EH (cell line): ENCODE data around the gene GGA1.
A peak's percentile ranks its signal among the peaks of the same experiment; 100 is the strongest.

Experiments used
- DNase-seq: peaks from one replicate; pipeline ENCODE4 v3.0.0-alpha.2; 2015; ENCODE audit warnings: low read depth

The GGA1 gene

DNA sequence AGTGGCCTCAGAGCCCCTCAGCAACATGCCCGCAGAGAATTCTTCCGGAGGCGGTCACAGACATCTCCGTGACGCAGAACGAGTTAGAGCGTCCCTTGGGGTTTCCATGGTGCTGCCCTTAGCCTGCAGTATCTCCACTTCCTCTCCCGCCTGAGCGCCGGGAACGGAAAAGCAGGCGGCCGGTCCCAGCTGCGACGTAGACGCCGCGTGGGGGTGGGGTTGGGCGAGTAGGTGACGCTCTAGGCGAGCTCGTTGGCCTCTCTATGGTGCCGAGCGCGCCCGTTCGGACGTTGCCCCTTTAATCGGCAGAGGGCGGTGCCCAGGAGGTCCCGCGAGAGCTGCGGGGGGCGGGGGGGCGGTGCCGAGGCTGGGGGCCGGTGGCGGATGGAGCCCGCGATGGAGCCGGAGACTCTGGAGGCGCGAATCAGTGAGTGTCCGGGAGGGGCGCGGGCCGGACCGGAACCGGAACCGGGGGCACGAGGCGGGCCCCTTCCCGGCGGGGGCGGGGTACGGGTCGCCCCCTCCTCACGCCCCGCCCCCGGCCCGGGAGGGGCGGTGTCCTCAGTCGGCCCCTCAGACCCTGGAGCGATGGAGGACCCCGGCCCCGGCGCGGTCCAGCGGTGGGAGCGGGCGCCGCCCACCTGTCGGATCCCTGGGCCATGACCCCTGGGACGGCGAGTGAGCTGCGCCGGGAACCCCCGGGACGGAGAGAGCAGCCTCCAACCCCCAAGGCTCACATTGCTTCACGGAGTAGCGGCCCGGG is at the start of gene GGA1:
Gene GGA1, plus strand, starts transcription at position 358 of the 763 bp plus-strand sequence. Its CDS starts 27 bp downstream, at position 385.
- peak; percentile 98 for DNase-seq

DNA sequence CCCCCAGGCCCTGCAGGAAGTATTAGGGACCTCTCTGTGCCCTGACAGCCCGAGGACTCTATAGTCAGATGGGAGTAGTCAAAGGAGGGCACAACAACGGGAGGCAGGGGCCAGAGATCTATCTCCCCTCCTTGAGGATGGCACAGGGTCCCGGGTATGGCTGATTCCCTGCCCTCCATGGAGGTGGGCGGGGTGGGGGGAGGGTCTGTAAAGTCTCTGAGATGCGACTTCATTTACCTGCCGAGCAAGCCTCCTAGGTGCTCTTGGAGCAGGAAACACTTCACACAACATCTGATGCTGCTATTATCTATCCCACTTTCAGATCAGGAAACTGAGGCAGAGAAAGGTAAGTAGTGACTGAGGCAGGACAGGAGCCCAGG is 49.1 kb upstream of the GGA1 start:
- DNase-seq, result no peak

DNA sequence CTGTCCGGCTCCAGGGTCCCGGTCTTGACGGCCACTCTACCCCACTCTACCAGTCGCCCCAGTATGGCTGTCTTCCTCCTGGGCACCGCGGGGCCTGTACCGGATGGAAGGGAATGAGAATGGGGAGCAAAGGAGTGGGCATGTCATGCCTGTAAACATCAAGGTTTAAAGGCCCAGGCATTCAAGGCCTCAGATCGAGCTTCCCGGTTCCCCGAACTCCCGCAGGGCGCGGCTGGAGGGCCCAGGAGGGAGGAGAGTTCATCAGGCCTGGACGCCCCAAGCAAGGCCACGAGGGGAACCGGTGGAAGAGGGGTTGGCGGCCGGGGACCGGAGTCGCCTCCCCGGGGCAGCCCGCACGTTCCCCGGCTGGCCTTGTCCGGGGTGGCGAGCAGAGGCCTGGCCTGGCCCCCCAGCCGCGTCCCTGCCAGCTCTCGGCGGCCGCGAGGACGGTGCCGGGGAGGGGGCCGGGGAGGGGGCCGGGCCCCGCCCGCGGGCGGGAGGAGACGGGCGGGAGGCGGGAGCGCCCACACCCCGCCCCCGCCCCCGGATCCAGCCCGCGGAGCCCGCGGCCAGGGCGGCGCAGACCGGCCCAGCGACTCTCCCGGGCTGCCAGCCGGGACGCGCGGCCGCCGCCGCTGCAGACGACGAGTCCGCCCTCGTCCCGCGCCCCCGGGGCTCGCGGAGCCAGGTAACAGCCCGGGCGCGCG is 48.6 kb upstream of the GGA1 start, which contains the start of gene CDC42EP1:
Gene CDC42EP1, plus strand, starts transcription at position 580 of the 707 bp plus-strand sequence. CDS start 5,870 bp downstream, outside the sequence.
- DNase-seq, result peak; percentile 72

- peak; percentile 86 for DNase-seq
These were observed 47.9 kb upstream of the GGA1 start for GRCh38 chr22:37560608-37561211.

DNA sequence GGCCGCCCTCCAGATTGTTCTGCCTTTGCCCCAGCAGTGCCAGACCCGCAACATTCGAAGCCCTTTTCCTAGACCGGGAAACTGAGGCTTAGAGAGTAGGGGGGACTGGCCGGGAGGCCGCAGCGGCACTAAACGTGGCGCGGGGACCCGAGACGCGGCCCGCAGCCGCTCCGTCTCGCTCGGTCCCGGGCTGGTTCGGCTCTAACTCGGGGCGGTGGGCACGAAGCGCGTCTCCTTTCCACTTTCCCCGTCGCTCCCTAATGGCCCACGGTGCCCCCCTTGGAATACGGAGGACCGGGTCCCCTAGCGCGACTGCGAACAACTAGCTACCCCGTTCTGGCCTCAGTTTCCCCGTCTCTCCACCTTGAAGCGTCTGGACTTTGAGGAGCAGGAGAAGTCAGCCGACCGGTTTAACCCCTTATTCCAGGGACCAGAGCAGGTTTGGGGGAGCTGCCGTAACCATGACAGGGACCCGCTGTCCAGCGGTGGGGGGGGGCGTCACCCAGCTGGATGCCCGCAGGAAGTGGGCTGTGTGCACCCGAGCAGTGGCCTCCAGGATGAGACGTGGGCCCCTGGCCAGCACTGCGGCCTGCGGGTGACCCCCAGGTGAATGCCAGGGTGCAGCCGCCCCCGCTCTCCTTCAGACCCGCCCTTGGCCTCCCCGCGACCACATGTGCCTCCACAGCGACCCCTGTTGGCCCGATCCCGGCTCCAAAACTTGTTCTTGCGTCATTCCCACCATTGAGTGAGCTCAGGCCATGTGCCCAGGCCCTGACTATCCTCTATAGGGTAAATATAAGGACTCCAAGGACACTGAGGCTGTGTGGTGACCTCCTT is 47.2 kb upstream of the GGA1 start:
- DNase-seq, result peak; percentile 86

DNA sequence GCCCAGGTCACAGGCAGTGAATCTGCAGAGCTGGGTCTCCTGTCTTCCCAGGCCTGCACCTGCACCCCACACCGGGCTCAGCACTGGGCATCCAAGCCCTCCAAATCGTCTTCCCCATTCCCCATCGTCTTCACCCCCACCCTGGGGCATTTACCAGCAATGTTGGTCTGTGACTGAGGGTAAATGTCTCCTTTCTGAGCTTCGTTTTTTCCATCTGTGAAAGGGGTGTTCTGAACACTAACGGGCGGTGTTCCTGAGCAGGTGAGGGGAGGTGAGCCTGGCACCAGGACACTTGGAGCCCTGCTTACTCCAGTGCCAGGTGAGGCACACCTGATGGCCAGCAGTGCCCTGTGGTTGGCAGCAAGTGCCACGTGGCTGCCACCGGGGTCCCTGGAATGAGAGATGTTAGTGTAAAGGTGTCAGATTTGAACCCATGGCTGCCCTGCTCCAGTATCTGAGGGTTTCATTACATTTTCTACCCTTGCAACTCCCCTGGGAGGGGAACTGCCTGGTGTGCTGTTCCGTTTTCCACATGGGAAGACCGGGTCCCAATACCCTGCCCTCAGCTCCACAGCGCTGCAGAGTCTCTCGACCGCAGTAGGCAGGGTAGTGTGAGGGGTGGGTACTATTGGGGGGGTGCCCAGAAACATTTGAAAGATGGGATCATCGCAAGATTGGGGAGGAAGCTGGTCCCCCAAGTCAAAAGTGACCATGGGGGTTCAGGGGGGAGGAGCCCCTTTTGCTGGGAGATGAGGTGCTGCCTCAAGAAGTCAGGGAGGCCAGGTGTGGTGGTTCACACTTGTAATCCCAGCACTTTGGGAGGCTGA is 46.4 kb upstream of the GGA1 start:
- no peak for DNase-seq

DNA sequence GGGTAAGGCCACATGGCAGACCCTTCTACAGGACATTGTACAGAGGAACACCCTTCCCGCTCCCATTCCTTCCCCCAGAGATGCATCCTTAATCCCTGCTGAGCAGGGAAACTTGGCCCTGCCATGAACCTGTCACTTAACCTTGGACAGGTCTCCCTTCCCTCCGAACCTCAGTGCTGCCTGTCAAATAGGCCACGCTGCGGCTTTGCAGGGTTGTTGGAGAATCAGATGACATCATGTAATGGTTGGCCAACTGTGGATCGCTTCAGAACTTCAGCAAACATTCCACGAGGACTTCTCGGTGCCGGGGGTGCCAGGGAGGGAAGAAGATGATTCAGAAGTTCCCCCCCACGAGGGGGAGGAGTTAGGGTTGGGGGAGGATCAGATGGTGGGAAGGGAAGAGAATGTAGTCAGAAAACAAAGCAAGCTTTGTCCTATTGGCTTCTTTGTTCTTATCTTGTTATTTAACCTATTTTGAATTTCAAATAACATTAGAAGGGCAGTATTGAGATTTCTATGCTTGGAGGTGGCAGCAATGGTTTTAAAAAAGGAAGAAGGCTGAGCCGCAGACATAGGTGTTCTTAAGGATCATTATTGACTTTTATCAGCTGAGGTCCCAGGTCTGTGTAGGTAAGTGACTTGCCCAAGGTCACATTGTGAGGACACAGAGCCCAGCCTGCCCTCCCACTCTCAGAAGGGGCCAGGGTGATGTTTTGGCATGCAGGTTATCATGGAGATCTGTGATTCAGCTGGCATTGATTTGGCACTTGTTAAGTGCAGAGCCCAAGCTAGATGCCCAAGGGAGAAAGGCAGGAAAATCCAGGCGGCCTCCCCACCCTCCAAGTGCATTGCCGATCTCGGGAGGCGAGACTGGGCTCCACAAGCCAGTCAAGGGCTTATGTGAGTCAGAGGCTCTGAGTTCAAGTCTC is 45.2 kb upstream of the GGA1 start:
- peak; percentile 98 for DNase-seq

GRCh38 chr22:37564111-37564711 is 44.4 kb upstream of the GGA1 start:
- peak; percentile 22 for DNase-seq

DNA sequence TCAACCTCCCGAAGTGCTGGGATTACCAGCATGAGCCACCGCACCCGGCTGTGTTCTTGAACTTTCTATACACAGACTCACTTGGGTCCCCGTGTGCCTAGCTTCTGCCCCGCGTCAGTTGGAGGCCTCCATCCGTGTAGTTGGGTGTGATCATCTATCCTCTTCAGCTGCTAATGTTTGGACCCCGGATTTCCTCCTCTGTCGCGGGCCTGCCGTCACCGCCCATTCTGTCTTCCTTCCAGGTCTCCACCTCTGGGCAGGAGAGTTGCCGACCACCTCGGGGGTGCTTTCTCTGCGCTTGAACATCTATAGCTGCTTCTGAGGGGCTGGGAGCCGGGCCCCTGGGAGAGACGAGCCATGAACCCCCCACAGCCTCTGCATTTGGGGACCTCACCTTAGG is 42.8 kb upstream of the GGA1 start:
- DNase-seq, result no peak

DNA sequence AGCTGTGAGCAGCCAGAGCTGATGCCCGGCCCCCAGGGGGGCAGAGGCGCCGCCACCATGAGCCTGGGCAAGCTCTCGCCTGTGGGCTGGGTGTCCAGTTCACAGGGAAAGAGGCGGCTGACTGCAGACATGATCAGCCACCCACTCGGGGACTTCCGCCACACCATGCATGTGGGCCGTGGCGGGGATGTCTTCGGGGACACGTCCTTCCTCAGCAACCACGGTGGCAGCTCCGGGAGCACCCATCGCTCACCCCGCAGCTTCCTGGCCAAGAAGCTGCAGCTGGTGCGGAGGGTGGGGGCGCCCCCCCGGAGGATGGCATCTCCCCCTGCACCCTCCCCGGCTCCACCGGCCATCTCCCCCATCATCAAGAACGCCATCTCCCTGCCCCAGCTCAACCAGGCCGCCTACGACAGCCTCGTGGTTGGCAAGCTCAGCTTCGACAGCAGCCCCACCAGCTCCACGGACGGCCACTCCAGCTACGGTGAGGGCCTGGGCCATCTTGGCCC is 42.3 kb upstream of the GGA1 start:
- no peak for DNase-seq

DNA sequence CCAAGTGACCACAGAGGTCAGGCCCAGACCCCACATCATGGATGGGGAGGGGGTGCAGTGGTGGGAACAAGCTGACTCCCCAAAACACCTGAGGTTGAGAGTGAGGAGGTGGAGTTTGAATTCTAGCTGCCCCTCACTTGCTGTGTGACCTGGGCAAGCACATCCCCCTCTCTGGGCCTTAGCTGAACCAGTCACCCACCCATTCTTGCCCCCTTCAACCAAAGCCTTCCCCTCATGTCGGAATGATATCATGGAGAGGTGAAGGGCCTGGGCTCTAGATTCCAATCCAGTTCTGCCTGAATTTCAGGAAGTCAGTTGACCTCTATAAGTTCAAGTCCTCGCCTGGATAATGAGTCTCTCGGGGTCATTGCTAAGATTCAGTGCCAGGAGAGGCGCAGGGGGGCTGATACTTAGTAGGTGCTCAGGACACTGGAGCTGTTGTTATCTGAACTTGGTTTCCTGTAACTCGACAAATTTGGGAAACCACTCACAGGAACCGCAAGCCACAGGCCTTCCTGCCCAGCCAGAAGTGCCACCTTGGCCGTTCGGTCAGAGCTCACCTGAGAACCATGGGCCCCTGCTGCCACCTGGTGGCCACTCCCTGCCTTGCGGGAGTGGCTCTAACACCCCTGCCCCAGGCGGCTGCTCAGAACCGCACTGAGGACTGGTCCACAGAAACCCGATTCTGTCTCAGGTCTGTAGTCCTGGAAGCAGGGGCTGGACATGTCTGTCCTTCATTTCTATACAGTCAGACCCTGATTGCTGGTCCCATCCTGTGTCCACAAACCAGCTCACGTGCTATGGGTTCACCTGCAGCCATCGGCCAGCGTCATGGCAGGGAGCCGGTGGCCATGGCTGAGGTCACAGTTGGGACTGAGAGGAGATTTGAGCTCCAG is 41.5 kb upstream of the GGA1 start:
- peak; percentile 56 for DNase-seq

- DNase-seq, result no peak
These were observed 40.6 kb upstream of the GGA1 start for GRCh38 chr22:37568012-37568411.

GRCh38 chr22:37568448-37569008 is 40.1 kb upstream of the GGA1 start:
- DNase-seq, result no peak

GRCh38 chr22:37569009-37569920 is 39.4 kb upstream of the GGA1 start:
- DNase-seq, result no peak

DNA sequence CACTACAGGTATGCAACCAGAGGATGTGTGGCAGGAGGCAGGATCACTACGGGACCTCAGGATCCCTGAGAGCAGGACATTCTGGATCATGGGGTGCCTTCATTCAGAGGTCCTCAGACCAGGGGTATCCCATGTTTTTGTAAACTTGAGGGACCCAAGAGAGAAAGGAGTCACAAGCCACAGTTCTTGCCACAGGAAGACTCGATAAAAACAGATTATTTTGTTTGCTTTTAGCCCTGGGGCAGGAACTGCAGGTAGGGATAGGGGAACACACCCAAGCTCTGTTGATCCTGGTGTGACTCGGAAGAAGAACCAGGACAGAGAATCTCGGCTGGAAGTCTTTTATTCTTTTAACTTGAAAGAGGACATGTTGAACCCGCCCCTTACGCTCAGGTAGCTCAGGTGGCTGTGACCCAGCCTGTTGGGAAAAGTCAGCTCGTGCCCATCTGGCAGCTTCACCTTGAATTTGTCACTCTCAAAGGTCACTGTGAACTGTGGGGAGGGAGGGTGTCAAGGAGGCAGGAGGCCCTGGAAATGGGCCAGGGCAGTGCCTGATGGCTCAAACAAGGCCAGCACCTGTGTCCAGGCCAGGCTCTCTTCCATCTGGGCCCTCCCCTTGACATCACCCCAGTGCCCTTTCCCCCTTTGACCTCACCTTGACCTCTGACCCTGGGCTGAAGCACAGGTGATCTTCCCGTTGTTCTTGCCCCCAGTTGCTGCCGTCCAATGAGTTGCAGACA is 38.5 kb upstream of the GGA1 start:
- no peak for DNase-seq

GRCh38 chr22:37570661-37570976 is 38.0 kb upstream of the GGA1 start:
- no peak for DNase-seq
